ENCODE results near the gene ADAMTS4. TPM values are rescaled to one million over a fixed set of nuclear protein-coding genes. Genes with fewer than 3 reads are reported as not detected.

The ADAMTS4 gene
- total and polyA plus RNA-seq, 2 donors (not counting 1 experiment from before 2014, with no cell fraction given): 0.10 TPM; not detected in 1

DNA sequence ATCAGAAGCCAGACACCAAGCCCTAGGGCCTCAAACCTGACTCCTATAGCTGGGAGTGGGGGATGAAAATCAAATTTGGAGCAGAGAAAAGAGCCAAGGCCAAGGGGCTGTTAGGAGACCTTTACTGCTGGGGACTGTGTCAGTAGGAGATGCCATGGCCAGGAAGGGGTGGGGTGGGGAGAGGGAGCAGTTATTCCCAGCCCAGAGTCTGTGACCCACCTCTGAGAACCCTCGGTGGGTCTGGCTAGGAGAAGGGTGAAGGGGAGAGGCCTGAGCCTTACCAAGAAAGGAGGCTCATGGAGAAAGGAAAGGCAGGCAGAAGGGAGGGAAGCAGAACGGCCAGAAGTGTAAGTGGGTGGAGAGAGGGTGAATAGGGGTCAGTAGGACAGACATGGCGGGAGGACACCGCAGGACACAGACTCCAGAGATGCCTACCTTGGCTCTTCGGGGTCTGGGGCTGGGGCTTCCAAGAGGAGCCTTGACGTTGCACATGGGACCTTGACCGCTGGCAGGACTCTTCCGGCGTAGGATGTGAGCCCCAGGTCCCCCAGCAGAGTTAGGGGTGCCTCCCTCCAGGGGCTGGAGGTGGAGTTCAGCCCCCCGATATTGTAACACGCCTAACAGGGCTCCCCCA lies 1.2 kb downstream of the ADAMTS4 start:
- Histone ChIP-seq H3K27me3 (replicated peaks in 1 of 4; ENCODE audit: control extremely low read depth in 1 of 4, control insufficient read depth in 3 of 4, insufficient read depth in 4 of 4, low read length in 3 of 4) (no peaks in the 10 kb centered on the region), H2AFZ (ENCODE audit: insufficient read depth, low read depth, low read length, poor library complexity, severe bottlenecking) (no peak overlapping the region), H3K4me2 (replicated peaks; ENCODE audit: low read depth, low read length, poor library complexity, severe bottlenecking) (no peak overlapping the region), H3K4me1 (ENCODE audit: control insufficient read depth in 2 of 2, insufficient read depth in 2 of 2, low read length in 2 of 2) (peaks cover 40 to 57% of the 10 kb centered on the region in 2 donors), H3K36me3 (replicated peaks in 1 of 2; ENCODE audit: control extremely low read depth in 1 of 2, control insufficient read depth in 1 of 2, extremely low read depth in 1 of 2, insufficient read depth in 2 of 2, low read length in 1 of 2) (no peaks in the 10 kb centered on the region), H4K20me1 (ENCODE audit: control insufficient read depth, insufficient read depth, low read length, poor library complexity, severe bottlenecking) (no peaks in the 10 kb centered on the region), H3K4me3 (ENCODE audit: control extremely low read depth in 1 of 5, extremely low read depth in 1 of 5, insufficient read depth in 1 of 5, low read depth in 2 of 5, low read length in 4 of 5) (no peak overlapping the region), H3K27ac (ENCODE audit: low read length in 2 of 2) (no peak overlapping the region), H3K79me2 (ENCODE audit: control insufficient read depth, insufficient read depth, low read length) (peaks cover 23% of the 10 kb centered on the region), H3K9ac (ENCODE audit: low read length) (no peak overlapping the region), H3K9me3 (ENCODE audit: control extremely low read depth in 1 of 3, control insufficient read depth in 2 of 3, insufficient read depth in 1 of 3, low read length in 2 of 3) (no peaks in the 10 kb centered on the region)
- CTCF ChIA-PET: no interaction called here
- Mint-ChIP-seq H3K27me3 (no peaks in the 10 kb centered on the region), H3K27ac (no peak overlapping the region), H3K4me1 (peaks cover 50% of the 10 kb centered on the region), H3K9me3 (ENCODE audit: insufficient read depth) (no peaks in the 10 kb centered on the region), H3K4me3 (no peak overlapping the region)
- 96% methylated on average over 11 of the region's 11 CpGs for WGBS (ENCODE audit: insufficient coverage)
- DNase-seq (no peak), ATAC-seq (ENCODE audit: low read depth) (no peak)
- POLR2A ChIA-PET: no interaction called here
- intact Hi-C loops (cut with micrococcal nuclease): no loop called here
- TF ChIP-seq, protein P1, sequence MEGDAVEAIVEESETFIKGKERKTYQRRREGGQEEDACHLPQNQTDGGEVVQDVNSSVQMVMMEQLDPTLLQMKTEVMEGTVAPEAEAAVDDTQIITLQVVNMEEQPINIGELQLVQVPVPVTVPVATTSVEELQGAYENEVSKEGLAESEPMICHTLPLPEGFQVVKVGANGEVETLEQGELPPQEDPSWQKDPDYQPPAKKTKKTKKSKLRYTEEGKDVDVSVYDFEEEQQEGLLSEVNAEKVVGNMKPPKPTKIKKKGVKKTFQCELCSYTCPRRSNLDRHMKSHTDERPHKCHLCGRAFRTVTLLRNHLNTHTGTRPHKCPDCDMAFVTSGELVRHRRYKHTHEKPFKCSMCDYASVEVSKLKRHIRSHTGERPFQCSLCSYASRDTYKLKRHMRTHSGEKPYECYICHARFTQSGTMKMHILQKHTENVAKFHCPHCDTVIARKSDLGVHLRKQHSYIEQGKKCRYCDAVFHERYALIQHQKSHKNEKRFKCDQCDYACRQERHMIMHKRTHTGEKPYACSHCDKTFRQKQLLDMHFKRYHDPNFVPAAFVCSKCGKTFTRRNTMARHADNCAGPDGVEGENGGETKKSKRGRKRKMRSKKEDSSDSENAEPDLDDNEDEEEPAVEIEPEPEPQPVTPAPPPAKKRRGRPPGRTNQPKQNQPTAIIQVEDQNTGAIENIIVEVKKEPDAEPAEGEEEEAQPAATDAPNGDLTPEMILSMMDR (IDR thresholded peaks at IDR 0.05): no peak
- no peak for TF ChIP-seq EZH2 (IDR thresholded peaks at IDR 0.05; ENCODE audit: borderline replicate concordance, insufficient read depth, low read depth, low read length, poor library complexity, severe bottlenecking)

DNA sequence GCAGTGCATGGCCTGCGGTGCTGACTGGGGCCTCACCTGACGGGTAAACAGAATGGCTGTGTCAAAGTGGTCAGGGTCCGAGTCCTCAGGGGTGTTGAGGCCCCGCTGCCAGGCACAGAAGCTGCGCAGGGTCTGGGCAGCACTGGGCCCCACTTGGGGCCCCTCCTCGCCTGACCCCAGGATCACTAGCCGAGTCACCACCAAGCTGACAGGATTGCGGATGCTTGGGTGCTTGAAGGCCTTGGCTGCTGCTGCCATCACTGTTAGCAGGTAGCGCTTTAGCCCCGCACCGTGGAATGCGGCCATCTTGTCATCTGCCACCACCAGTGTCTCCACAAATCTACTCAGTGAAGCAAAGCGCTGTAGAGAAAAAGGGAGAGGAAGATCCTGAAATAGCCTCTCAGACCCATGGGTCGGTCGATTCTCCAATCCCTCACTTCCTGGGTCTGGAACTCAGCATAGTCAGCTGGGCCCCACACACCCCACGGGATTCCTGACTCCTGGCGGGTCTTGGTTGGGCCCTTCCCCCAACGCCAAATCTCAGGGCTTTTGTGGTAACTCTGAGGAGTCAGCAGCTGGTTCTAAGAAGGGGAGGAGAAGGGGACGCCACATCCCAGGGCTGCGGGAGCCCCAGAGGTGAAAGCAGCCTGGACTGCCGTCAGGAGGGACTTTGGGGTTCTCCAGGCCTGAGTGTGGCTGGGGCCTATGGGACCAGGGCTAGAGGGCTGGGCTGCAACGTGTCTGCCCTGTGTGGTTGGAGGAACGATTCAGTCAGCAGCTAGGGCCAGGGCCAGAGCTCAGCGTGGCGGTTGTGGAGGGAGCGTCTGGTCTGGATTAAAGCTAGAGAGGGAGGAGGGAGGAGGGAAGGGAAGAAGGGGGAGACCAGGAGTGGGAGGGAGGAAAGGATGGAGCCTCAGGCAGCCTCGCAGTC lies 2.1 kb downstream of the ADAMTS4 start:
- H3K79me2 ChIP-seq (ENCODE audit: control insufficient read depth, insufficient read depth, low read length): peaks cover 20% of the 10 kb centered on the region
- CTCF ChIA-PET: interaction anchor here (0.7 kb wide), 1 partner anchor 11 kb away, joined by 3 read pairs; no protein-coding TSS in a partner anchor
- Mint-ChIP-seq H3K27me3 (no peaks in the 10 kb centered on the region), H3K9me3 (ENCODE audit: insufficient read depth) (no peaks in the 10 kb centered on the region), H3K27ac (no peak overlapping the region), H3K4me3 (no peak overlapping the region), H3K4me1 (peaks cover 51% of the 10 kb centered on the region)
- no peaks in the 10 kb centered on the region for H4K20me1 ChIP-seq (ENCODE audit: control insufficient read depth, insufficient read depth, low read length, poor library complexity, severe bottlenecking)
- no peaks in the 10 kb centered on the region for H3K36me3 ChIP-seq (replicated peaks in 1 of 2; ENCODE audit: control extremely low read depth in 1 of 2, control insufficient read depth in 1 of 2, extremely low read depth in 1 of 2, insufficient read depth in 2 of 2, low read length in 1 of 2)
- no peak for DNase-seq
- no peak overlapping the region for H3K4me3 ChIP-seq (ENCODE audit: control extremely low read depth in 1 of 5, extremely low read depth in 1 of 5, insufficient read depth in 1 of 5, low read depth in 2 of 5, low read length in 4 of 5)
- POLR2A ChIA-PET: no interaction called here
- 92% methylated on average over 20 of the region's 27 CpGs for WGBS (ENCODE audit: insufficient coverage)
- no peak overlapping the region for H3K9ac ChIP-seq (ENCODE audit: low read length)
- intact Hi-C loops (cut with micrococcal nuclease): no loop called here
- no peaks in the 10 kb centered on the region for H3K9me3 ChIP-seq (ENCODE audit: control extremely low read depth in 1 of 3, control insufficient read depth in 2 of 3, insufficient read depth in 1 of 3, low read length in 2 of 3)
- H3K4me1 ChIP-seq (ENCODE audit: control insufficient read depth in 2 of 2, insufficient read depth in 2 of 2, low read length in 2 of 2): peaks cover 46 to 61% of the 10 kb centered on the region in 2 donors
- TF ChIP-seq, protein P1 (IDR thresholded peaks at IDR 0.05): no peak
- TF ChIP-seq EZH2 (IDR thresholded peaks at IDR 0.05; ENCODE audit: borderline replicate concordance, insufficient read depth, low read depth, low read length, poor library complexity, severe bottlenecking): no peak
- H3K27me3 ChIP-seq (replicated peaks in 1 of 4; ENCODE audit: control extremely low read depth in 1 of 4, control insufficient read depth in 3 of 4, insufficient read depth in 4 of 4, low read length in 3 of 4): no peaks in the 10 kb centered on the region
- no peak overlapping the region for H3K27ac ChIP-seq (ENCODE audit: low read length in 2 of 2)
- H3K4me2 ChIP-seq (replicated peaks; ENCODE audit: low read depth, low read length, poor library complexity, severe bottlenecking): no peak overlapping the region
- no peak overlapping the region for H2AFZ ChIP-seq (ENCODE audit: insufficient read depth, low read depth, low read length, poor library complexity, severe bottlenecking)
- no peak for ATAC-seq (ENCODE audit: low read depth)

Data from B cell (primary cell).